NCI-H146 (cell line): Measurements from ENCODE around the gene ROCK2.

Source experiments
- DNase-seq: peaks from one replicate; lab custom pipeline; 2025; lab: John Stamatoyannopoulos, UW

ROCK2 gene

DNA sequence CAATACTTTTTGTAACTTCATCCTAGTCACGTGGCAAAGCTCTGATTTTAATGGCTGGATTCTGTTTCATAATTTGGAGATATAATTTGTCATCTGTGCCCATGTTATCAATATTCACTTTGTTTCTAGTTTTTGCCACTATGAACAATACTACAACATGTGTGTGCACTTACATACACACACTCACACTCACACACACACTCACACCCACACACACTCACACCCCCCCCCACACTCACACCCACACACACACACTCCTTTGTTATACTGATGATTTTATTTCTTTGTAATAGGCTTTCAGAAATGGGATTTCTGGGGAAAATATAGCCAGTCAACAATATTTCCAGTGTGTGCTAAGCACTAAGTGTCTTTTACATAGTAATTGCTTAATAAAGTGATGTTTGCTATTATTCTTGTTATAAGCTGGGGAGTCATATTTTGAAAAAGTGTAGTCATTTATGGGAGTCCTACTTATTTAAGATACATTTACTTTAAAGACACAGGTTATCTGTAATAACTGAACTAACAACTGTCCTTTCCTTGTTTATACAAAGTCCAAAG, 22.8 kb upstream of the ROCK2 start:
- DNase-seq: no peak

DNA sequence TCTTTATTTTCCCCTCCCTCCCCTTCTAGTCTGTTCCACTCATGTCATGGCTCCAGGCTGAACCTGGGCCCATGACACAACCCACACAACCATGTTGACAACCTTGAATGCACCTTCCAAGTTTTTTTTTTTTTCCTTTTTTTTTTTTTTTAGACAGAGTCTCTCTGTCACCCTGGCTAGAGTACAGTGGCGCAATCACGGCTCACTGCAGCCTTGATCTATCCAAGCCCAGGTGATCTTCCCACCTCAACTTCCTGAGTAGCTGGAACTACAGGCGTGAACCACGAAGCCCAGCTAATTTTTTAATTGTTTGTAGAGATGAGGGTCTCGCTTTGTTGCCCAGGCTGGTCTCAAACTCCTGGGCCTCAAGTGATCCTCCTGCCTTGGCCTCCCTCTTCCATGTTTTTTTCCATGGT, 21.9 kb upstream of the ROCK2 start:
- no peak for DNase-seq

DNA sequence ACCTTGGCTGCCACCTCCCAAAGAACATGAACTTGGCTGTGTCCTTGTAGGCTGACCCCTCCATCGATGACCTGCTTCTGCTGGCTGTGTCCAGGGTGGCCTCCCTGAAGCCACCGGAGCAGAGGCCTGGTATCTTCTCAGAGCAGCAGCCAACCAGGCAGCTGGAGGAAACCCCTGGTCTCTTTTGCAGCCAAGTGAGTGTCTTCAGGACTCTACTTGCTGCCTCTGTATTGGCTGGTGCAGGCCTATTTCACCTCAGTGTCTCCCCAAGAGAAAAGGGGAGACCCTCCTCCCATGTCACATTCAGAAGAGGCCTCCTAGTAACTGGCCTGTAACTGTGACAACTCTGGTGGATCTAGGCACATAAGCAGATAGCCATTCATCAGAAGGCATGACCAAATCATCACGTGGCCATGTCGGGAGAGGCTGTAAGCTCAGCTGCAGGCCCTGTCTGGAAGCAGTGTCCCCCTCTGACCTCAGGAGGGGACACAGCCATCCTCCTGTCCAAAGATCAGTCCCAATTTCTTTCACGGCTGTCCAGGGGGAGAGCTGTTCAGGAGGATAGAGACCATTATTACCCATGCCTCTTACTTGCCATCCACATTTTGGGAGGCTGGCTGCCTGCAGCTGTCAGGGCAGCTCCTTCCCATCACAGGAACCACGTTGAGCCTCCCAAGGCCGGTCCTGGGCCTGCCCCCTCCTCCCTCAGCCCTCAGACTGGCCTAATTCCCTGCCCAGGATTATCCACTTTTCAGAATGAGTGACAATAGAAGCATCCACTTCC, 20.9 kb upstream of the ROCK2 start:
- no peak for DNase-seq

DNA sequence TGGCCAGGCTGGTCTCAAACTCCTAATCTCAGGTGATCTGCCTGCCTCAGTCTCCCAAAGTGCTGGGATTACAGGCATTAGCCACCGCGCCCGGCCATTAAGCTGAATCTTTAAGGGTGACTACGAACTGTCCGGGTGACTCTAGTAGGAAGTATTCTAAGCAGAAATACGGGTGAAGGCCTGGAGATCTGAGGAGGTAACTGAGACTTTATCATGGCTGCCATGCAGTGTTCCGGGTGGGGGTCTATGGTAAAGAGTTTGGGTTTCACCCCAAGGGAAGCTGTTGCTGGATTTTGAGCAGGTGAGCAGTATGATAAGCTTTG, 20.1 kb upstream of the ROCK2 start:
- DNase-seq: no peak

DNA sequence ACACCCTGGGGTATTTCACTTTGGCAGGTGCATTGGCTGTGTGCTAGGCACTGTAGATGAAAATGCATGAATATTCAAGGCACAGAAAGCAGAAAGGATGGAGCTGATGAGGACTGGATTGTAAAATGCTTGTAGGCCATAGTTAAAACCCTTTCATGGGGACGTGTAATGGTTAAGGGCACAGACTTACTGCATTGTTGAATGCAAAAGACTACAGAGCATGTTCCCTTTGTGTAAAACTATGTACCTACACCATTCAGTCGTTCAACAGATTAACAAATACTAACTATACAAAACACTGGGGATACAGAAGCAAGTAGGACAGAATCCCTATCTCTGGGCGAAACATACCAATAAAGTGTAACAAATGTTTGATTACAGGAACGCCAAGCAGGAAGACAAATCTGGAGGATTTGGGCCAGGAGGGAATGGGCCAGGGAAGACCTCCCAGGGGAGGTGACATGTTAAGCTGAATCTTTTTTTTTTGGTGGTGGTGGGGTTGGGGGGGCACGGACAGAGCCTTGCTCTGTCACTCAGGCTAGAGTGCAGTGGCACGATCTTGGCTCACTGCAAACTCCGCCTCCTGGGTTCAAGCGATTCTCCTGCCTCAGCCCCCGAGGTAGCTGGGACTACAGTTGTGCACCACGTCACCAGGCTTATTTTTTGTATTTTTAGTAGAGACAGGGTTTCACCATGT, 19.6 kb upstream of the ROCK2 start:
- DNase-seq: no peak

DNA sequence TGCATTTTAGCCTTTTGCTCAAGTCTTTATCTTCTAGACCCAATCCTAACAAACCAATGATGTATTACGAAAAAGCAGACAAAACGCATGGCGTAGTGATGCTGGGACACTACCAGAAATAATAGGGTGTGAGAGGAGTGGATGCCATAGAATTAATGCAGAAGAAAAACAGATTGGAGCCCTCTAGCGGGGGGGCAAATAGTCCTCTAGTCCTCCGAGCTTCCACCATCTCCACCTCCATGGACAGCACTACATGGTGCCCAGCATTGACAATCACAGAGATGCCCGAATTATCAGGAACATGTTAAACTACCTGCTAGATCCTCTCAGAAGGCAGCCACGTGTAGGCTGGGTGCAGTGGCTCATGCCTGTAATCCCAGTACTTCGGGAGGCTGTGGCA, 15.4 kb upstream of the ROCK2 start:
- no peak for DNase-seq

DNA sequence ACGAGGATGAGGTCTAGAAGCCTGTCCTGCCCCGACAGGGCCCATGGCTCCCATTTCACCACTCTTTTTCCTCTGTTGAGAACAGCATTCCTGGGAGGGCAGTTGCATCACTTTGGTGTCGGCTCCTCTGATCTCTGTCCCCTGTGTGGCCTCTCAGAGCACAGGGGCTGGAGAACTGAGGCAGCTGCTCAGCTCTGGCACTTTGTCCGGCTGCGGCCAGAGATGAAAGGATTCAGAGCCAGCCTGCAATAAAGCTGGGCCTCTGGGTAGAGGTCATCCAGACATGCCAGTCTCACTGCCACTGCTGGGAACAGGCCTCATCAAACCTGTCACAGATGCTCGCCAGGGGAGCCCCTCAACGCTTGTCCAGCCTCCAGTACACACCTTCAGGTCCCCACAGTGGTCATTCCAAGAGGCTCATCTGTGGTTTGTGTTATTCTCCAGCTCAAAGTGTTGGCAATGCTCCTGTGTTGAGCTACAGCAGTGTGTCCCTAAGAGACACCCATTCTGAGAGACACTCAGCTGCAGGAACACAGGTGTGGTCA, 13.1 kb upstream of the ROCK2 start:
- no peak for DNase-seq

DNA sequence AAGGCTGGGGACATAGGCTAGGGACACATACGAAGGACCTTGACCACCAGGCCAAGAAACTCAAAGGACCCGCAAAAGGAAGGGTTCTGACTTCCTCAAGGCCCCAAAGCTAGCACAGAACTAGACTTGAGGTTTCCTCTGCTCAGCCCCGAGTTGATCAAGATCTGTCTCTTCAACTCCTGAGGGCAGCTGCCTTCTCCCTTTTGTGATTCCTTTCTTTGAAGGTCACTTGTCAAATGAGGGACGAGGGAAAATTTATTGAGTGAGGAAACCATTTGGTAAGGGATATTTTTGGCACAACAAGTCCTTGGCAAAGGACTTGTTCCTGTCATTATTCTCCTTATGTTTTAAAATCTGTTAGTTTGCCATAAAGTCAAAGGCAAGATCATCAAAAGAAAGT, 12.3 kb upstream of the ROCK2 start:
- DNase-seq: no peak

DNA sequence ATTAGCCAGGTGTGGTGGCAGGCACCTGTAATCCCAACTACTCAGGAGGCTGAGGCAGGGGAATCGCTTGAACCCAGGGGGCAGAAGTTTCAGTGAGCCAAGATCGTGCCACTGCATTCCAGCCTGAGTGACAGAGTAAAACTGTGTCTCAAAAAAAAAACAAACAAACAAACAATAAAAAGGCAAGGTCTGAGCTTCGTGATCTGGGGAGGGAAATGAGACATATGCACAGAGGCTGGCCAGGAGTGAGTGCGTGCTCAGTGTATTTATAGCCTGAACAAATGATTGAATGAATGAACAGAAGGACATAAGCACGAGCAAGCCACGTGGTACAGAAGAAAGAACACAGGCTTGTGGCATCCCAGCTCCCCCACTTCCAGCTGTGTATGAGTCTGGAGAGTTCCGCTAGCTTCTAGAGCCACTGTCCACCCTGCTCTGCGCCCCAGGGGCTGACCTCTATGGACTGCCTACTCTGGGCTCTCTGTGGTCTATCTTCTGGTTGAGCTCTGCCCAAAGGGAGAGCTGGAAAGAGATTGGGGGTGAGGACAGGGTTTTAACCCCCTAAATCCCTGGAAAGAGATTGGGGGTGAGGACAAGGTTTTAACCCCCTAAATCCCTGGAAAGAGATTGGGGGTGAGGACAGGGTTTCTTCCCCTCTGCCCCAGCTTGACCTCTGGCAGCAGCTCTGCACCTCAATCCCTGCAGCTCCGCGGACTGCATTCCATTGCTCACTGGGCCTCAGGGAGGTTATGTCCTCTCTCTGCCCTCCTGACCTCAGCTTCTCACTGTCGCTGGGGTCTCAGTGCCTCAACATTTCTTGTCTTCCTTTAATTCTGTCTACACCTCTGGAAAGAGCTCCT, 11.0 kb upstream of the ROCK2 start:
- DNase-seq: no peak

DNA sequence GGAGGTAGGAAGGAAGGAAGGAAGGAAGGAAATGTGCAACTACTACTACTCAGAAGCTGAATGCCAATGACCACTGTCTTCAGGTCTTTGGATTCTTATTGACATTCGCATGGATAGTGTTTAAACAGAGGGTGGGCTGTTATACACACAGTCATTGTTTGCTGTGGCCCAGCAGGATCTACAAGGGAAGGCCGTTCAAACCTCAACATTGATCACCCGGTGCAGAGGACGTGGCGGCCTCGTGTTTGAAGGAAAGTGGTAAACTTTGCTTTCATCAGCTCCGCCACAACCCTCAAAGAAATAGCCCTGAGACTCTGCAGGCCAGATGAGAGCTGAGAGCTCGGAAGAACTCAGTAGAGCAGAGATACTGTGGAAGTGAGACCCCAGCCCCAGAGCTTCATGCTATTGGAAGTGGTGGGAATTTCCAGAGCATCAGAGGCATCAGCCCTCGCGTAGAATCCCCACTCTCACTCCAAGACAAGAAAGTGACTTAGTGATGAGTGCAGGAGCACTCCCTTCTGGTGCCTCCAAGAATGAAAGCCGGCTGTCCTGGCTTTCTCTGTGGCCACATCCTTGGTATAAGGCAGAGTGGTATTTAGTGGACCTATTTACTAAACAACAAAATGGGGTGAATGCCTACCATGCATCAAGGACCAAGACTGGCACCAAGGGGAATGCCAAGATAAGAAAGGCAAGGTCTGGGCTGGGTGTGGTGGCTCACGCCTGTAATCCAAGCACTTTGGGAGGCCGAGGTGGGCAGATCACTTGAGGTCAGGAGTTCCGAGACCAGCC, 10.1 kb upstream of the ROCK2 start:
- DNase-seq: peak; percentile 67

DNA sequence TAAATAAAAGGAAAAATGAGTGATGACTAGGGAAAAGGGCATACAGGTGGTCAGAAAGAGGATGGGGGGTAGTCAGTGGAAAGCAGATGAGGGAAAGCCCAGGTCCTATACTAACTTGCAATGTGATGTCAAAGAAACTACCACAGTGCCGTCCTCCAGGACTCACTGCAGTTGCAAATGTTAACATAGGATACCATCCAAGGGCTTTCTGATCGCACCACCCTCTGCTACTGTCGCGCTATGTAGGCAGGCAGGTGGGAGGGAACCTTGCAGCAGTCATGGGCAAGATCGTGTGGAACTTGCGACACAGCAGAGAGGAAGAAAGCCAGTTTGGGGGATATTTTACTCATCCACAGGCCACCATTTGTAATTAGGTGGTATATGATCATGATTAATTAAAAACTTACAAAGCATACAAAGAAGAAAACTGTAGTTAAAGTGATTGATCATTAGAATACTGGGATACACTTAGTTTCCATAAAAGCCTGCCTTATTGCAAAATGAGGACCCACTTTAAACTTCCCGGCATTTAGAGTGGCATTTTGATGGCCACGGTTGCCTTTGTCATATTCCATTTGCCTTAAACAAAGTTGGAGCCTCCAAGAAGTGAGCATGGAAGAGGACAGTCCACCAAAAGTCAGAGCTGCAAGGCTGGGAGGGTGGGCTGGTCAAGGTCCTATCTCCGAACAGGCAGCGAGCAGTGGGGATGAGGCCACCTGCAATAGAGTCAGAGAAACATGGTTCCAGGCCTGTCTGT, 8.5 kb upstream of the ROCK2 start:
- no peak for DNase-seq

DNA sequence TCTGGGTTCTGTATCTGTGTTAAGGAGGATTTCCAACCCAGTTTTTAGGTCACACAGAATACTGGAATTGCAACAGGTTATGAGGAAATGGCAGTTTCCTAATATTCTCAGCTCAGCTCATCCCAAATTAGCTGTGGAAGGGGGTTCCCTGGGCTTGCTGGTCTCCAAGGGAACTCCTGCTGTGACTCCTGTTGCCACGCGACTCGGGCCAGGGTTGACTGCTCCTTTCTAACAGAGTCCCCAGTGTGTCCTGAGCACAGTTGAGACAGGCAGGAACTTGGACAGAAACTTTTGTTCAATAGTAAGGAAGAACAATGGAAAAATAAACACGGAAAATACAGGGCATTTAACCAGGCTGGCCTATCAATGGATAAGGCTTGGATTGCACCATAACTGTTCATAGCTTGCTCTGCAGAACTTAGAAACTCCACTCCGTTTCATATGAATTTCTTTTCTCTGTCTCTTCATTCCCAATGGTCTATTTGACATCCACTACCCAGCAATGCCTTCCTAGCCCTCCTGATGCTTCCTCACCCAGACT, 3.8 kb upstream of the ROCK2 start:
- peak; percentile 20 for DNase-seq

DNA sequence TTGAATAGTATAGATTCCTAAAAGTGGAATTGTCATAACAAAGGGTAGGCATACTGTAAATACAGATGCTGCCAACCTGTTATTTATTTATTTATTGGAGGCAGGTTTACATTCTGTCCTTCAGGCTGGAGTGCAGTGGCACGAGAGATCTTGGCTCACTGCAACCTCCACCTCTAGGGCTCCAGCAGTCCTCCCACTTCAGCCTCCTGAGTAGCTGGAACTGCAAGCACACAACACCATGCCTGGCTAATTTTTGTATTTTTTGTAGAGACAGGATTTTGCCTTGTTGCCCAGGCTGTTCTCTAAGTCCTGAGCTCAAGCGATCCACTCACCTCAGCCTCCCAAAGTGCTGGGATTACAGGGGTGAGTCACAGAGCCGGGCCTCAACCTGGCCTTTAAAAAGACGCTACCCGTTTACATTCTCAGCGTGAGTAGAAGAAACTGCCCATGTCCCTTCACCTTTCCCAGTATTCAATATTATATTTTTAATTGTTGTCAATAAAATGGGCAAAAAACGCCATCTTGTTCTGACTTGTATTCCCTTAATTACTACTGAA, 3.0 kb upstream of the ROCK2 start:
- DNase-seq: no peak

DNA sequence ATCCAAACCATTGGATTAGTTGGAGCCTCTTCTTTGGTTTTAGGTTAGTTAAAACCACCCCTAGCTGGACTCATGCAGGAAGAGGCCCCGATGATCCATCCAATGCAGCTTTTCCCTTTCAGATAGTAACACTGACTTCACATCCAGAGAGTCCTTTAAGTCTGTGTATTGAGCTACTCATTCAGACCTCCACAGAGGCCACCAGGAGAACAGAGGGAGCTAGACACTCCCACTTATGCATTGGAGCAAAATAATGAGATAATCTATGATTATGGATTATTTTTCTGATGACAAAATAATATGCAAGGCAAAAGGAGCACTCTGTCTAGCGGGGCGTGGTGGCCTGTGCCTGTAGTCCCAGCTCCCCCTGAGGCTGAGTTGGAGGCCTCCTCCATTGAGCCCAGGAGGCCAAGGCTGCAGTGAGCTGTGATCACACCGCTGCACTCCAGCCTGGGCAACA, 1.6 kb upstream of the ROCK2 start:
- DNase-seq: no peak

DNA sequence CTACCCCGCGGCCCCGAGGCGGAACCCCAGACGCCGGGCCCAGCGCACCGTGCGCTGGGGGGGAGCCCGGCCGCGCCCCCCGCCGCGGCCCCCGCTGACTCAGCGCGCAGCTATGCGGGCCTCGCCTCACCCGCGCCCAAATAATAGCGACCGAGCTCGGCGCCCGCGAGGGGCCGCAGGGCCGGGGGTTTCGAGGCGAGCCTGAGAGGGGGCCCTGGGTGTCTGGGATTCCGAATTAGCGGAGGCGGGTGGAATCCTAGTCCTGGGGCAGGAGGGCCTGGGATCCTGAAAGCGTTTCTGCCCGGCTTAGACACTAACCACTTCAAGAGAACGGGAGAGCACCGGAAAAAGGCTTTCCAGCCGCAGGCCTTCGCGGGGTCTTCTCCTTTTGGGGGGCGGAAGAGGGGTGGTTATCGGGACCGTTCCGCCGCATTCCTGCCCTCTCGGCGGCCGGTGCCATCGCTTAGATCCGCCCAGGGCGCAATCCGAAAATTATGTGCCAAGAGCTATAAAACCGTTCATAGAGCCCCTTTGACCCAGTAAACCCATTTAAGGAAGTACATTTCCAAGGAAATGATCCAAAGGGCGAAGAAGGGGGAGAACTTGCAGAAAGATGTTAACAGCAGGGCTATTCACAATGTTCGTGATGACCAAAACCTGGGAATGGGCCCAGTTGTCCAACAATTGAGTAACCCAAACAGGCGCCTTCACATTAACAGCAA, 681 bp upstream of the ROCK2 start:
- DNase-seq: peak; percentile 47

DNA sequence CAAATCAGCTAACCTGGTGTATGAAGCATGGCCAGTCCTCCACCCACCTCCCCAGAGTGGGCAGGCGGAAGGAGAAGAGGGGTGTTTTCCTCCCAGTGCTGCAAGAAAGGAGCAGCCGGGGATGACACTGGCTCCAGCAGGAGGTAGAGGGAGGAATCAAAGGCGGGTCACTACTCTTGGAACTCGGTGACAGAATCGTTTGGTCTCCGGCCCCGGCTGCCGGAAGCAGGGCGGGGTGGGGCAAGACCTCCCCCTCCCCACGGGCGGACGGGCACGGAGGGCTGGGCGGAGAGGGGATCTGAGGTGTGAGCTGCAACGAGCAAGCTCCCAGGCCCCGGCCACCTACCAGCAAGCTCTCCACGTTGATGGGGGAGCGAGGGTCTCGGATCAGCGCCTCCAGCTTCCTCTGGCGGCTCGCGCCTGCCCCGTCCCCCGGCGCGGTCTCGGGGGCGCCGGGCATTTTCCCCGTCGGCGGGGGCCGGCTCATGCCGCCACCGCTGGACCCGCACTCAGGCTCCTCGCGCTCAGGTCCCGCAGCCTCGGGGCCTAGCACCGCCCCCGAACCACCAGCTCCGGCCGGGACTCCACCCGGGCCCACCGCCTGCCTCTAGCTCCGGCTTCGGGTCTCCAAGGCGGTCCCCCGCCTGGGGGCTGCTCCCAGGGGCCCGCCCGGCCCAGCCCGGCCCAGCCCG, 640 bp downstream of the ROCK2 start:
- peak; percentile 79 for DNase-seq

DNA sequence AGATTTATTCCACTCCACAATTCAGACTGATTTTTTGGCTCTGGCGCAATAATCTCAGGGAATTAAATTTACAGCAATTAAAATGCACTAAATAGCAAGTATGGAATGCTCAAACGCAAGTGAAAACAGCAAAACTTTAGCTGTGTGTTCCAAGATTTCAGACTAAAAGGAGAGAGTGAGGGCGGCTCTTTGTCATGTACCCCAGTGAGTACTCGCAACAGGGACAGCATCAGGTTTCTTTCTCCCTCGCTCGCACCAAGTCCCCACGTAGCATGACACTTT, 1.1 kb downstream of the ROCK2 start:
- DNase-seq: no peak

DNA sequence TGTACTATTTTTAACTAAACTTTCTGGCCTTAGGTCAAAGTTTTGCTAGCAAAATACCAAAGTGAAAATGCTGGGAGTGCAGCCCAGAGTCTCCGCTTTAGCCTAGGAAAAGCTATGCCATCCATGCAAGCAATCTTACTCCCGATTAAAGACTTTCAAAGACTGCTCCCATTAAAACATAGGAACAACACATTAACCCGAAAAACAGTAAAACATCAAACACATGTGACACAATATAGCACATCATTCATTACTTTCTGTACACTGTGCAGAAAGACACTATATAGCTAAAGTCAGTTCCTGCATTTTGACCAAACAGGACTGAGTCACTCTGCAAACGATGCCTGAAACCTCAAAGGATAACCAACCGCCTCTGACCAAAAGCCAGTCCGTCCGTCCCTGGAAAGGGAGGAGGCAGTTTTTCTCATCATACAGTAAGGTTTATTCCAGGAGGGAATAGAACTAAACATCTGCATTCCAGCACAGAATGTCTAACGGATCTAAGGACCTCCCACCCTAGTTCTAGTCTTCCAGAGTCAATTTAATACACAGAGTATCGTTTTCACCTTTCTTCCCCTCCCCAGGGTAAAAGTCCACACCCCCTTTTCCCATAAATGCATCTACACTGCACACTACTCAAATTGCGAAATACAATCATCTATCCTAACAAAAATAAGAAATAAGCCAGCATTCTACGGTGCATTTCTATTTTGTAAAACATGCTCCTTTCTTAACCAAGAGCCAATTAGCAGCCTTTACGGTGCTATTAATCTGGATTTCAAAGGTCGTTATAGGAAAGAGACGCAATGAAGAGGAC, 1.7 kb downstream of the ROCK2 start:
- peak; percentile 25 for DNase-seq
